WTC11 (cell line): ENCODE results near the gene SLFN14. TPM values are rescaled to one million over a fixed set of nuclear protein-coding genes. Genes with fewer than 3 reads are reported as not detected.

Experiments
- ATAC-seq: fragments of 200-7000 bp; cut with Tn5 transposase; 2 replicates; pipeline ENCODE4 v1.10.0; 2021; ENCODE audit warnings: mild to moderate bottlenecking, moderate library complexity
- CTCF ChIA-PET: fragments of 300-600 bp; sonication (Branson Sonifier 250); formaldehyde crosslinking; loops from one replicate; lab custom pipeline; 2021; ENCODE audit warnings: antibody characterized with exemption; lab: Charles Lee
- POLR2A ChIA-PET: fragments of 350-600 bp; sonication (Branson Sonifier 250); formaldehyde crosslinking; loops from one replicate; lab custom pipeline; 2021; ENCODE audit warnings: antibody characterized with exemption; lab: Charles Lee
- DNase-seq: peaks from one replicate; pipeline ENCODE4 v3.0.0; 2021; ENCODE audit warnings: low spot score
- H3K27ac Mint-ChIP-seq: 2 replicates; pipeline ENCODE4 v1.8.0; 2021; ENCODE audit warnings: mixed read lengths
- H3K27me3 Mint-ChIP-seq: 2 replicates; pipeline ENCODE4 v1.8.0; 2021; ENCODE audit warnings: low read depth, mild to moderate bottlenecking, moderate library complexity, mixed read lengths
- H3K36me3 Mint-ChIP-seq: 2 replicates; pipeline ENCODE4 v1.8.0; 2021; ENCODE audit warnings: mixed read lengths
- H3K4me1 Mint-ChIP-seq: 2 replicates; pipeline ENCODE4 v1.8.0; 2022; ENCODE audit warnings: mixed read lengths
- H3K4me3 Mint-ChIP-seq: 2 replicates; pipeline ENCODE4 v1.8.0; 2021; ENCODE audit warnings: mild to moderate bottlenecking, moderate library complexity, mixed read lengths
- H3K9me3 Mint-ChIP-seq: 2 replicates; pipeline ENCODE4 v1.8.0; 2021; ENCODE audit warnings: mixed read lengths
- ATF1 ChIP-seq: sonication (generic); formaldehyde crosslinking; IDR thresholded peaks from 2 replicates; pipeline ENCODE4 v1.8.1; 2023; ENCODE audit warnings: mild to moderate bottlenecking, moderate library complexity, missing genetic modification reagents
- CDX4 ChIP-seq: fragments of 250-450 bp; sonication (Bioruptor Pico); IDR thresholded peaks from 2 replicates; pipeline ENCODE4 v1.9.0; 2021; ENCODE audit warnings: moderate library complexity, mild to moderate bottlenecking, inconsistent platforms, borderline replicate concordance
- CTCF ChIP-seq: fragments of 200-600 bp; IDR thresholded peaks from 2 replicates; pipeline ENCODE4 v1.8.0; 2022; ENCODE audit warnings: antibody characterized with exemption
- E2F5 ChIP-seq: sonication (generic); formaldehyde crosslinking; IDR thresholded peaks from 2 replicates; pipeline ENCODE4 v1.8.1; 2022; ENCODE audit warnings: mild to moderate bottlenecking, moderate library complexity, missing genetic modification reagents
- ETV6 ChIP-seq: sonication (generic); formaldehyde crosslinking; IDR thresholded peaks from 2 replicates; pipeline ENCODE4 v1.8.1; 2022; ENCODE audit warnings: mild to moderate bottlenecking, missing genetic modification reagents
- FOXK1 ChIP-seq: sonication (generic); formaldehyde crosslinking; IDR thresholded peaks from 2 replicates; pipeline ENCODE4 v1.8.0; 2022; ENCODE audit warnings: mild to moderate bottlenecking, moderate library complexity, missing genetic modification reagents
- FOXP4 ChIP-seq: sonication (generic); formaldehyde crosslinking; IDR thresholded peaks from 2 replicates; pipeline ENCODE4 v1.8.0; 2022; ENCODE audit warnings: mild to moderate bottlenecking, missing genetic modification reagents
- JAZF1 ChIP-seq: fragments of 250-450 bp; sonication (Bioruptor Pico); IDR thresholded peaks from 2 replicates; pipeline ENCODE4 v1.9.0; 2021; ENCODE audit warnings: moderate library complexity, mild to moderate bottlenecking, inconsistent platforms
- MXD4 ChIP-seq: fragments of 250-450 bp; sonication (Bioruptor Pico); IDR thresholded peaks from 2 replicates; pipeline ENCODE4 v1.8.0; 2021; ENCODE audit warnings: mild to moderate bottlenecking, moderate library complexity, borderline replicate concordance
- NR2C2 ChIP-seq: sonication (generic); formaldehyde crosslinking; IDR thresholded peaks from 2 replicates; pipeline ENCODE4 v1.8.0; 2022; ENCODE audit warnings: mild to moderate bottlenecking, missing genetic modification reagents
- OVOL2 ChIP-seq: fragments of 250-450 bp; sonication (Bioruptor Pico); IDR thresholded peaks from 2 replicates; pipeline ENCODE4 v1.9.0; 2021; ENCODE audit warnings: mild to moderate bottlenecking, borderline replicate concordance
- RORB ChIP-seq: fragments of 250-450 bp; sonication (Bioruptor Pico); IDR thresholded peaks from 2 replicates; pipeline ENCODE4 v1.9.0; 2021; ENCODE audit warnings: mild to moderate bottlenecking
- TCF7 ChIP-seq: sonication (generic); formaldehyde crosslinking; IDR thresholded peaks from 2 replicates; pipeline ENCODE4 v1.8.0; 2022; ENCODE audit warnings: mild to moderate bottlenecking, low read depth, missing genetic modification reagents, moderate library complexity
- USF1 ChIP-seq: sonication (generic); formaldehyde crosslinking; IDR thresholded peaks from 2 replicates; pipeline ENCODE4 v1.8.0; 2022; ENCODE audit warnings: mild to moderate bottlenecking, missing genetic modification reagents
- ZMAT4 ChIP-seq: fragments of 250-450 bp; sonication (Bioruptor Pico); IDR thresholded peaks from 2 replicates; pipeline ENCODE4 v1.9.0; 2021; ENCODE audit warnings: mild to moderate bottlenecking
- ZNF121 ChIP-seq: sonication (generic); formaldehyde crosslinking; IDR thresholded peaks from 2 replicates; pipeline ENCODE4 v1.8.0; 2023; ENCODE audit warnings: missing genetic modification reagents
- ZNF219 ChIP-seq: sonication (generic); formaldehyde crosslinking; IDR thresholded peaks from 2 replicates; pipeline ENCODE4 v1.8.0; 2023; ENCODE audit warnings: missing genetic modification reagents, mild to moderate bottlenecking, borderline replicate concordance
- ZNF263 ChIP-seq: sonication (generic); formaldehyde crosslinking; IDR thresholded peaks from 2 replicates; pipeline ENCODE4 v1.8.1; 2022; ENCODE audit warnings: low read depth, mild to moderate bottlenecking, moderate library complexity, missing genetic modification reagents
- ZNF416 ChIP-seq: fragments of 250-450 bp; sonication (Bioruptor Pico); IDR thresholded peaks from 2 replicates; pipeline ENCODE4 v1.9.0; 2021; ENCODE audit warnings: mild to moderate bottlenecking, inconsistent platforms
- ZNF512 ChIP-seq: sonication (generic); formaldehyde crosslinking; IDR thresholded peaks from 2 replicates; pipeline ENCODE4 v1.8.1; 2022; ENCODE audit warnings: missing genetic modification reagents, borderline replicate concordance
- total RNA-seq: library from RNA; stranded (reverse); gene quantifications from 3 replicates; pipeline ENCODE4 v1.2.3, GENCODE V29; 2021

Gene SLFN14
- total RNA-seq, 1 experiment from 2014 or later = not detected

GRCh38 chr17:35542990-35543389, 17.6 kb downstream of the SLFN14 start (continued):
- TF ChIP-seq TCF7 (CRISPR knock-in tag) (no peak), FOXK1 (CRISPR knock-in tag) (no peak), OVOL2 (CRISPR knock-in tag) (no peak)

- ATAC-seq (no peak), DNase-seq (no peak)
- H3K4me3 Mint-ChIP-seq = no peak overlapping the region
- ChIA-PET CTCF (no interaction called here), POLR2A (no interaction called here)
- no peaks in the 10 kb centered on the region for H3K9me3 Mint-ChIP-seq
- H3K27me3 Mint-ChIP-seq = peaks cover 16% of the 10 kb centered on the region
- no peaks in the 10 kb centered on the region for H3K36me3 Mint-ChIP-seq
- H3K4me1 Mint-ChIP-seq = no peaks in the 10 kb centered on the region
- H3K27ac Mint-ChIP-seq = no peak overlapping the region
- TF ChIP-seq CTCF = no peak
- TF ChIP-seq E2F5 (CRISPR knock-in tag) = no peak
- TF ChIP-seq TCF7 (CRISPR knock-in tag) = no peak
- TF ChIP-seq NR2C2 (CRISPR knock-in tag) = no peak
- TF ChIP-seq ZNF219 (CRISPR knock-in tag) = no peak
- TF ChIP-seq RORB (CRISPR knock-in tag) = no peak
- TF ChIP-seq JAZF1 (CRISPR knock-in tag) = no peak
- no peak for TF ChIP-seq ZNF121
These were observed 19.2 kb downstream of the SLFN14 start for GRCh38 chr17:35541434-35541833.

GRCh38 chr17:35540589-35541404, 19.8 kb downstream of the SLFN14 start:
- ChIA-PET POLR2A (no interaction called here), CTCF (interaction anchor here (1.2 kb wide), 1 partner anchor 102 kb away, joined by 3 read pairs; no protein-coding TSS in a partner anchor)
- no peak for TF ChIP-seq ZNF263 (CRISPR knock-in tag)
- no peak for TF ChIP-seq ATF1 (CRISPR knock-in tag)
- TF ChIP-seq ZNF416 (CRISPR knock-in tag) = no peak
- TF ChIP-seq USF1 = no peak
- TF ChIP-seq MXD4 = no peak
- no peak for TF ChIP-seq ZMAT4 (CRISPR knock-in tag)
- no peak for TF ChIP-seq ETV6
- TF ChIP-seq CDX4 = no peak
- TF ChIP-seq FOXP4 (CRISPR knock-in tag) = no peak
- no peak for TF ChIP-seq ZNF512
- no peak for TF ChIP-seq RORB (CRISPR knock-in tag)
- H3K27ac Mint-ChIP-seq = no peak overlapping the region
- DNase-seq (no peak), ATAC-seq (no peak)
- no peaks in the 10 kb centered on the region for H3K36me3 Mint-ChIP-seq
- H3K4me3 Mint-ChIP-seq = no peak overlapping the region
- no peaks in the 10 kb centered on the region for H3K4me1 Mint-ChIP-seq
- H3K27me3 Mint-ChIP-seq = peaks cover 14% of the 10 kb centered on the region
- no peaks in the 10 kb centered on the region for H3K9me3 Mint-ChIP-seq
